Measurements from ENCODE around the gene SETBP1. TPM values are rescaled to one million over a fixed set of nuclear protein-coding genes. Genes with fewer than 3 reads are reported as not detected.

The SETBP1 gene
- total RNA-seq, 1 experiment from 2014 or later: 2.7 TPM

DNA sequence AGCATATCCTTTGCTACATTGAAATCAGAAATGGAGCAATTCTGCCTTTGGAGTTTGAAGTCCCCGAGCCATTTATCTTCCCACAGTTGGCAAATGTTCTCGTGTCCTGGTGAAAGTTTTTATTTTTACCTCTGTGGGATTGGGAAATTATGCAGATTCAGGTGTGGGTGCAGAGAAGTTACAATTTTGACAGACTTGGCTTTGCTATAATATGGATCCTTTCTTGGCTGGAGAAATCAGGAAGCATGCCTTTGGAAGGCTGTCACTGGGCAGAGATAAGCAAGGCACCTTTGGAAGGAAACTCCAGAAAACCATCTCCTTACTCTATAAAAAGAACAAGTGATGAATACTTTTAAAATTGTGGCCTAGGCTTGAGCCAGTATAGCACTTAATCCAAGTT is 278.3 kb downstream of the SETBP1 start:
- no peak for DNase-seq (ENCODE audit: low read depth)

DNA sequence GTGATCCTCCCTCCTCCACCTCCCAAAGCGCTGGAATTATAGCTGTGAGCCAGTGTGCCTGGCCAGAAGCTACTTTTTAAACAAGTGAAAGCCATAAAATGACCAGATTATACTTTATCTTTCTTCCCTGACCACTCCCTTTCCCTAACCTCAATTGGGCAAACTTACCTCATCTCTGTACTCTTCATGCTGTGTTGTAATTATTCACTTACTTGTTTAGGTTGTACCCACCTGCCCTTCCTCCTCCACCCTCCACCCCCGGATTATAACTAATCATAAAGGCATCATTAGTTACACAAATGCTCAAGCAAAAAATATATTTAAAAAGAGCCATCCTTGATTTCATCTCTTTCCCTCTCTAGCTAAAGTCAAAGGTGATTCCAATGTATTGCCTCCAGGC is 279.9 kb downstream of the SETBP1 start:
- DNase-seq (ENCODE audit: low read depth): no peak

DNA sequence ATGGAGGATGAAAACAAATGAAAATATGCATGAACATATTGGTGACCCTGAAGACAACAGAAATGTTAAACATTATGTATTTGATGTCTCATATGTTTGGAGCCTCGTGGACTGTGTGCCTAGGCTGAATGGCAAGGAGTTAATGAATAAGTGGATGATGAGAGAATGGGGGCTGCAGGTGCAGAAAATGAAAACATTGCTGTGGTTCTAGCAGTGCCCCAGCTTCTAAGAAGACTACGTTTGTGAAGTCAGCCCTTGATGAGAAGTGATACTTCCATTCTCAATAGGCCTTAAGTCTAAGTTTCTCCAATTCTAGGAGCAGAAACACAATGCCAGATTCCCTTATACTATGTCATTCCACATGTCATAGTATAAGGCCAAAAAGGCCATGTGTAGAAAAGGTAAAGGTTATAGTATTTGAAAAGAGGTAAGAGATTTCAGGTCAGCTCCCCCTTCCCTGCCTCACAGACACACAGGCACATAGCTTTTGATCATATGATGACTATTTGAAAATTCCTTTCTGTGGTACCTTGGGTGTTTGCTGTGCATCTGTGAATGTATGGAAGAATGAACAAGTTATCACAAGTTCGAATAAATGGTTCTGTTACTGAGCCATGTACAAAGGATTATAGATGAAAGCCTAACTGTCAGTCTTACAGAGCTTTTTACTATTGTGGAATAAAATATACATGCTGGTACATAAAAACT is 280.8 kb downstream of the SETBP1 start:
- DNase-seq (ENCODE audit: low read depth): no peak

DNA sequence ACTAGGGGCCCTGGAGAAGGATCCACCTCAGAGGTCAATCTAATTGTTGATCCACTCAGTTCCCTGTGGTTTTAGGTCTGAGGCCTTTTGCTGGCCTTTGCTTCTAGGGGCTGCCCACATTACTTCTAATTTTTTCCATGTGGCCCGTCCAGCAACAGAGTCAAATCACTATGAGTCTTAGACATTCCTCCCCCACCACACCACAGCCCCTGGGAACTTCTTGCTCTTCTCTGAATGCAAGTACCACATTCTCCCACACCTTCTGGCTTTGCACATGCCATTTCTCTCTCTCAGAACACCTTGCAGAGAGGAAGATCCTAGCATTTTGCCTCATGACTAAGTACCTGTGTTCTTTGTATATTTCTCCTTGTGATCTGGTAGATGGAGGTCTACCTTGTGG is 286.9 kb downstream of the SETBP1 start:
- no peak for DNase-seq (ENCODE audit: low read depth)

DNA sequence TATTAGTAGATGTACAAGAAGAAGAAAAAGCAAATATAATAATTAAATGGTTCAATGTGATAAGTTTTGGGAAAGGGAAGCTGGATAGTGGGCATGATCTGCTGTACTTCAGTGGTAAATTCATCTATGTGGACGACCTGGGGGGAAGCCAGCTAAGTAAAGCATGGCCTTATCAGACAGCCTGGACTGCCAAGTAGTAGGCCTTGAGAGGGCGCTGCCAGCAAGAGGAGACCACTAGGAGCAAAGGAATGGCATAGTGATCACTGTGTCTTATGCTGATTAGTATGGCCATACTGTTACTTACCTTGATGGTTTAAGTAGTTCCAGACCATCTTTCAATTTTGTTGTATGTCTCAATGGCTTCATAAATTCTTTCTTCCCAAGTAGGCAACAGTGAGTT is 287.6 kb downstream of the SETBP1 start:
- no peak for DNase-seq (ENCODE audit: low read depth)

DNA sequence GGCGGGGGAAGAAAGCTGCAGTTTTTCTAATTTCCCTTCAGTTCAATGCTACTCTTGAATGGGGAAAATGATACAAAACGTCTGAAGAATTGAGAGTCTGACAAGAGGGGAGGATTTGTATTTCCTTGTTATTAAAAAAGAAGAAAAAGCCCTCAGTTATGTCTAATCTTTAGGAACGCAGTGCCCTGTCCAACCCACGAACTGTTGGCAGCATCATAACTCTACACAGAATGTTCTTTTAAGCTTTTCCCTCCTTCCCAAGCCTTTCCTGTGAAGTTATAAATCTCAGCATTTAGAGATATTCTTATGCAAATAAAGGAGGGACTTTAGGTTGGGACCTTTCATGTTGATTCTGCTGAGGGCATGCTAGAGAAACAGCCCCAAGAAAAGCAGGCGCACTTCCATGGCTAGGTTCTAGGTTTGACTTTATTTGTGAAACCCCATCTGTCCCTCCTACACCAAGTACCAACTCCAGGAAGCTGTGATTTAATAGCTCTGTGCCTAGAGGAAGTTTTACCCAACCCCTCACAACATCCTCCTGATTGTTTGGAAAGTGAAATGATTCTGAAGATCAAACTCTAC is 288.6 kb downstream of the SETBP1 start:
- DNase-seq (ENCODE audit: low read depth): no peak

DNA sequence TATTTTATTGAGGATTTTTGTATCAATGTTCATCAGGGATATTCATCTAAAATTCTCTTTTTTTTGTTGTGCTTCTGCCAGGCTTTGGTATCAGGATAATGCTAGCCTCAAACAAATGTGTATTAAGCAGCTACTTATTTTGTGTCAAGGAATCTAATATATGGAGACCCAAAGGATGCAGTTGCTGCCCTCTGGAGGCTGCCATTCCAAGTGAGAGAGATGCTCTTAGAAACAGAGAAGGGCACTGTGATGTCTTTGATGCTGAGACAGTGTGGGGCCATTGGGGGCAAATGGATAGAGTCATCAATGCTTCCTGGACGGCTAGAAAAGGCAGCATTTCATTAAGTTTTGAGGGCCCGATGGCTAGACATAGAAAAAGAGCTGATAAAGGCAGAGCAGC is 292.6 kb downstream of the SETBP1 start:
- no peak for DNase-seq (ENCODE audit: low read depth)

DNA sequence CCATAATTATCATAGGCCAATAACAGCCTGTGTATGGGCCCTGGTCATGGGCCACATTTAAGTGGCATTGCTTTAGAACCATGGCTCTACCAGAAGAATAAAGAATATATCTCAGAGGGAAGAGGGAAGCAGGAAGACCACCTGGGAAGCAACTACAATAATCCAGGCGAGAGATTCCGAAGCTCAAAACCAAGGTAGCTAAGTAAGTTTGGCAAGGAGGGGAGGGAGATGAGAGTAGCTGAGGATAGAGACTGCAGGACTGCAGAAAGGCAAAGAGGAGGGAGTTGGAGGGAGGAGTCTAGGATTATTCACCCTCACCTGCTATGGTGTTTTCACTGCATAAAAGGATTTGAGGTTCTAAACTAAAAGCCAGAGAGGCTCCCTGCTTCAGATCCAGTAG is 293.5 kb downstream of the SETBP1 start:
- DNase-seq (ENCODE audit: low read depth): no peak

DNA sequence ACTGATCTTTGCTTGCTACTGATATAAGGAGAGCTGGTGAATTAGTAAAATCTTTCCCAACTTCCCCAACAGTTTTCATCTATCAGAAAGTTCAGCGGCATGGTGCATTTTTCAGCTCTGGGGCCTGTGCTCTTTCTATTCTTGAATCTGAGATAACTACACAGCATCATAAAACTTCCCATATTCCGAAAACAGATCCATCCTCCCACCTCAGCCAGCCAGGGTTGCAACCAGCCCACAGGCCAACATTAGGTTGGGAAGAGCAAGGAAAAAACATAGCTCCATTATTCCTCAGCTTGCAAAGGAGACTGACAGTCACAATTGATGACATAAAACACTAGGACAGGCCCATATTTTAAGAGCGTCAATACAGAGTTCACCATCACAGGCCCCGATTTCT is 297.2 kb downstream of the SETBP1 start:
- DNase-seq (ENCODE audit: low read depth): no peak

DNA sequence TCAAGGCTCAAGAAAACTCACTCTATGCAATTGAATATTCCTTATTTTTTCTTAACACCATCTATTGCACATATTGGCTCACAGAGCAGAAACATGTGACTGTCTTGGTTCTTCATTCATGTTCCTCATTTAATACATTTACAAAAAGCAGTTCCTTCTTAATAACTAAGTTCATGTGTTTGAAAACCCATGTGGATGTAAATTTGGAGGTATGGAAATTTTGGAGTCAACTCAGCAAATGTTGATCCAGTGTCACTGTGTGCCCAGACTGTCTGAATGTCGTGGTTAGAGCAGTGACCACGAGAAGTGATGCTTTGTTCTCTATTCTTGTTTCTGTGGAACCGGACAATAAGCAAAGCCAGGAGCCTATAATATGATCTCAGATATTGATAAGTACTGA is 299.1 kb downstream of the SETBP1 start:
- no peak for DNase-seq (ENCODE audit: low read depth)

DNA sequence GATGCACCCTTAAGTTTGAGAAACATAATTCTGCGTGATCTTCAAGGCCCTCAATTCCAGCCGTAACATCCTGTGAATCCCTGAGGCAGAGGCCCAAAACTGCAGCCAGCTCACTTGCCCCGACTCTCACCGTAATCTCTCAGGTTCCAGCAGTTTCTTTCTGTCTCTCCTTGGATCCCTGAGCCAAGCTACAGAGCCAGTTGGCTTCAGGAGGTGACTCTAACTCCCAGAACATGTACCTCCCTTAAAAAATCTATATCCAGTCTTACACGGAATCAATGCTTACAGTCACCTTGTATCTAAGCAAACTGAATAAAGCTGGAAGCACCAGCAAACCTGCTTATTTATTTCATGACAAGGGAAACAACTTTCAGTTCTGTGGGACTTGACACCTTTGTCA is 300.4 kb downstream of the SETBP1 start:
- DNase-seq (ENCODE audit: low read depth): no peak

DNA sequence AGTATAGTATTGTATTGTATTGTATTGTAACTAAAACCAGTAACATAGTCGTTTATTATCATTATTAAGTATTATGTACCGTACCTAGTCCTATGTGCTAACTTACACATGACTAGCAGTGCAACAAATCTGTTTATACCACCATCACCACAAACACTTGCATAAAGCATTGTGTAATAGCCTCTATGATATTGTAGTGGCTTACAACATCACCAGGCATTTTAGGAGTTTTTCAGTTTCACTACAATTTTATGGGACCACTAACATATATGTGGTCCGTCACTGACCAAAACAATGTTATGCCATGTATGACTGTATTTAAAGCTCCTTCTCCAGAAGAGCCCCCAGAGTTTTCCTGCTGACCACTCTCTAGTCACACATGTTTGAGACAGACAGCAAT is 306.2 kb downstream of the SETBP1 start:
- DNase-seq (ENCODE audit: low read depth): no peak

DNA sequence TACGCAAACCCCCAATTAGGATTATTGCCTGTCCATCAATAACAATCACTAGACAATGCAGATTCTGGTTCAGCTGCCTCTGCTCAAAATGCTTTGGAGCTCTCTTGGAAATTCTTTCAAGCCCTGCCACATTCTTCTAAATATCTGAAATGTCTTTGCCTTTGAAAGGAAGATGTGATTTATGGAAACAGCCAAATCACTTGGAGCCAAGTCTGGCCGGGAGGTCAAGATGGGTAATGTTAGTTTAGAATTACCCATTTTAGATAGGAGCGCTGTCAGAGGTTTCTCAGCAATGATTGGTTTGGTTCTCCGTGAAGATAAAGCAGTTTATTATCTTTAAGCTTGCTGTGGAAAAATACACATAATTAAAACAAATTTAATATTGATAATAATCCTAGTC is 306.7 kb downstream of the SETBP1 start:
- no peak for DNase-seq (ENCODE audit: low read depth)

DNA sequence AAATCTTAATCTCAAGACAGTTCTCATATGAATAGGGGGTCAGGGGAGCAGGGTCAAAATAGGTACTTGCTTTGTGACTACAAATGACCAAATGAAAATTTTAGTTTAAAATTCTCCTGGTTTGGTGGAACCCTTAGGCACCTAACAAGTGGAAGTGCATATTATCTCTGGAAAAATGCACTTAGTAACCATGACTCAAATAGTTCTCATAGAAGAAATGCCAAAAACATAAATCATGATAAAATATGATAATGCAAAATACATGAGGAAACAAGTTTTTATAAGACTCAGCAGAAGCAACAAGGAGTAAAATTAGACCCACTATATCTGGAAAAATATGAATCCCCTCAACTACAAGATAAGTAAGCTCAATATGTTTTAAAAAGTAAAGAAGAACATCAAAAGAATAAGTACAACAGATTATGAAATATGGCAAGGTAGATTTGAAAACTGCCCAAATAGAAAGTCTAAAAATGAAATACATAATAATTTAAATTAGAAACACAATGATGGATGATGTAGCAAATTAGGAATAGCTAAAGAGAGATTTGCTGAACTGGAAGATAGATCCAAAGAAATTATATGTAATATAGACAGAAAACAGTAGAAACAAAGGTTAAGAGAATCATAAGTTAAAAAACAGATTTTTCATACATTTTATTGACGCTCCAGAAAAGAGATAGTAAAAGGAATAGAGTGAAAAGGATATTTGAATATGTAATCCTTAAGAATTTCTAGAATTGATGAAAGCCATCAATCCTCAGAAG is 308.3 kb downstream of the SETBP1 start:
- DNase-seq (ENCODE audit: low read depth): no peak

DNA sequence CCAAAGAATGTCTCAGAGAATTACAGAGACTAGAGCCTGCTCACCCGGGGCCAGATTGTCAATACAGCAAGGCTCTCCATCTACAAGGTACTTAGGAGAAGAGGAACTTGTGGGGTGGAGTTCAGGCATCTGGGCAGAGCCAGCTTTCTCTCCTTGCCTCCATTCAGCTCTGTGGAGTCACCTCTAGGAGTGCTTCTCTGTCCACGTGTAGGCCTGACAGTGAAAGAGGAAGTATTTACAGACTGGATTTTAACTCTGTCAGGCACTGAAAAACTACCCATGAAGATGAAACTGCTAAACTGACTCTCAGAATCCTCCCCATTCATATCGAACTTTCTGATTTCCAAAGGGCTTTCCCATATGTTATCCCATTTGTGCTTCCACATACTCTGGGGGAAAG is 315.6 kb downstream of the SETBP1 start:
- no peak for DNase-seq (ENCODE audit: low read depth)

DNA sequence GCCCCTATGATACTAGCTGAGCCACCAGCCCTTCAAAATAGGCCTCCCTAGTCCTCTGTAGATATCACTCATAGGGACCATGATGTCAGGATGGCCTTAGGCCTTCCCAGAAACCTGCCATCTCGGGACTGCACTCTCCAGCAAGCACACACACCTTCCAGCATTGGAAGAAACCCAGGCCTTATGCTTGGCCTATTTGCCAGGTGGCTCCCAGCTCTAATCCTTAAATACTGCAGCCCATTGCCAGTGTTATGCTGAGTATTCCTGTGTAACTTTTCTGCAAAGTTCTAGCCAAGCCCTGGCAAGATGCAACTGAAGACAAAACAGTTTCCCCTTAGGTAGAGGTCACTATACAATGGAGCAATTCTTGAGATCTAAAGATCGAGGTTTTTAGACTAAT is 316.5 kb downstream of the SETBP1 start:
- DNase-seq (ENCODE audit: low read depth): no peak

DNA sequence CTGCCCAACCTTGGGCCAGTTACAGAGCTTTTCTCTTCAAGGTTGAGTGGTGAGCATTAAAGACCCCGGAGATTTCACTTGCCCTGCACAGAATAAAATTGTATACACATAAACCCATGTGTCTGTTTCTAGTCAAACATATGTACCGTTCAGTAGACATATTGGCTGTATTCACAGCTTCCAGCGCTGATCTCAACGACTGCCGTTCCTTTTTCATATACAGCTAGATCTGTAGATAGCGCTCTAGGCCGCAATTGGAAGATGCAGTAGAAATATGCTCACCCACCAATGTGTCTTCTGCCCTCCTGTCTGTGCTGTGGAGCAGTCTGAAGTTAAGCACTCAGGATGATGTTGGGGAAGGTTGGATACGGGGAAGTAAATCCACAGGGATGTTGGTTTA is 317.7 kb downstream of the SETBP1 start:
- DNase-seq (ENCODE audit: low read depth): no peak

DNA sequence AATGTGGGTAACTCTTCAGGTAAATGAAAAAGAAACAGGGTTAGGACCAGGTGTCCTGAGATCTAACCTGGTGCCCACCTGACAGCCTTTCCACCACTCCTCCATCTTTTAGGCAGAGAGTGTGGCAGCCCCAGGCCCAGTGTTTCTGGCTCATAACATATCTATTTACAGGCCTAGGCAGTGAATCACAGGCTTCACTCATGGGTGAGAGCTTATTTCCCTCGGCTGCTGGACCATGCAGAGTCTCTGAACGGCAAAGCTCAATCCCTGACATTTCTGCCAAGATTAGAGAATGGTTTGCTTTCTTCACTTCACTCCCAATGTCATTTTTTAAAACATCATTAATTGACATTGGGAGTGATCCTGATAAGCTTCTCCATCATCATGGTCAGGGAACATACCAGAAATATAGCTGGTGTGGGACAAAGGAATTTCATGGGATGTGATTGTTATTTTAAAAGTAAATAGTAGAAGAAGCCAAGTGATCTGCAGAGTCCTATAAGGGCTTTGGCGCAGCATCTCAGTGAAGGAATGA is 323.9 kb downstream of the SETBP1 start:
- DNase-seq (ENCODE audit: low read depth): no peak

DNA sequence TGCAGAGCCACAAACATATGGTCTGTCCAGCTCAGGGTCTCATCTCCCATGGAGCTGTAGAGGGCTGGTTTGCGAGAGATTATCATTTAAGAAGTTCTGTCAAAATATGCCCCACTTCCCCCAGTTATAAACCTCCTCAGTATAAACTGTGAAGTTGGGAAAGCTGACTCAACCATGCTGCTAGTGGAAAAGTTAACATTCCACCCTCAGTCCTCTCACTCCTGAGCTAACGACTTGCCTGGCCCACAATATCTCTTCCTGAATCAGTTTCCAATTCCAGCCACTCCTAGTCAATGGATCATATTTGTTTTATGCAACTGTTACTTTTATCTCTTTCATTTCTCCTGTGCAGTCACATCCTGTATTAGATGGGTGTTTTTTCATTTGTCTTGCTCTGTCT is 326.2 kb downstream of the SETBP1 start:
- no peak for DNase-seq (ENCODE audit: low read depth)

DNA sequence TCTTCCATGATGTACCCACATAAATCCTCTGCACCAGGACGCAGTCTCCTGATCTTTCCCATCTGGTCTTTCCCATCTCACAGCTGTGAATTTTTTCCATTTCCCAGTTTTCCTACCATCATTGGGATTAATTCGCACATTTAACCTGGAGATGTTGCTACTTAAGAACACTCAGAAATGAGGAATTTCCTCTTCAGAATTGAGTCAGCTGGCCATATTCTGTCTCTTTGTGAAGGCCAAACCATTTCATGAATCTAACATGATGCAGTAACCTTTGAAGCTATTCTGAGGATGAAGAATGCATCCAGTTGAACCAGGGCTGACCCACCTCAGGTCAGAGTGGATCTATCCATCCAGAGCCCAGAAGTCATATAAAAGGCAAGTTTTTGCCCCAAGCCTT is 326.8 kb downstream of the SETBP1 start:
- peak; percentile 41 for DNase-seq (ENCODE audit: low read depth)

DNA sequence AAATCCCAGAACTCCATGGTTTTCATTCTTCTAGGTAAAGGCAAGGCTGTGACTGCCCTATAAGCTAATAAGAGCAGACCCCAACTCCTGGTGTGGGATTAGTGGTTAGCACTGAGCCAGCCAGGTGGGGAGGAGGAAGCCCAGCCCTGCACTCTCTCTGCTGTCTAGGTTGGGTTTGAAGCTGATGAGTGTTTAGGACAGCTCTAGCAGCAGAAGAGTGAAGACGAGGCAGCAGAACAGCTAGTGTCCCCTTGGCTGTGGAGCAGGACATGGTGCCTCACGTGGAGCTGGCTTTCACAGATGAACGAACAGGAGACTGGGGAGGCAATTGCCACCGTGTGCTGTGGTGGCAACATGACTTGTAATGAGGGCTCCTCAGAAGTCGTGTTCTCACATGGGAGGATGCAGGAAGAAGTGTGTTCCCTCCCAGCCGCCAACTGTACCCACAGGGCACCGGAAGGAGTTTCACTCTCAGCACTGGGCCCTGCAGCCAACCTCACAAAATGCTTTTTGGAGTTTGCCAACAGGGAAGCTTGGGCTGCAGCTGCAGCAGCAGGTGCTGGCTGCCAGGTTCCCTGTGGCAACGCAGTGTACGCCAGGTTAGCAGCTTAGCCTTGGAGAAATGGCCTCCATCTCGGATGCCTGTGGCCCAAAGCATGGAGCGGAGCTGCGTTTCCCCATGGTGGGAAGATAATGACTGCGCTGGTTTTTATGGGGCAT is 328.2 kb downstream of the SETBP1 start:
- no peak for DNase-seq (ENCODE audit: low read depth)

DNA sequence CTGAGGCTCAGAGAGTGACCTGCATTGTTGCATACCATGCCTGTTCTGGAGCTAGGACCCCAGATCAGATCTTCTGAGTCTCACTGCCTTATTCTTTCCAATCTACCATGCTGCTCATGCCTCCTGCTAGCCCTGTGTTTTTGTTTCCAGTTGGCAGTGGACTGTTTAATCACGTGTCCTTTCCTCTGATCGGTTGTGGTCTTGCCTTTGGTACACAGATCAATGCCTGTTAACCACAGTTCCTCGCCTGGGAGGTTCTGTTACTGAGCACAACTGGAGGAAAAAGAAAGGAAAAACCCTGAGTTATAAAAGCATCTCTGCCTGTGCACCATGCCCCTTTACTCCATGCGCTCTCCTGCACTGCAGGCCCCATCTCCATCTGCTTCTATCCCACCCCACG is 329.1 kb downstream of the SETBP1 start:
- no peak for DNase-seq (ENCODE audit: low read depth)
